AG09309 (cell line): ENCODE results near the gene ZNF365.
"Not testable (repeated sequence)": the region's sequence is repeated elsewhere in the genome, so short reads cannot be mapped to it uniquely, and the experiment has no call there.

Source experiments
- DNase-seq: peaks from one replicate; pipeline ENCODE4 v3.0.0-alpha.2; 2010; ENCODE audit warnings: low read depth
- H3K4me3 ChIP-seq: 2 replicates; pipeline ENCODE4 v1.5.1; 2011; ENCODE audit warnings: mild to moderate bottlenecking, low read depth, low read length, moderate library complexity; ENCODE audit not compliant: control insufficient read depth
- TF ChIP-seq, protein P1 (sequence below): IDR thresholded peaks from 2 replicates; pipeline ENCODE4 v1.5.1; 2011; ENCODE audit warnings: mild to moderate bottlenecking, low read depth, low read length, inconsistent platforms; ENCODE audit not compliant: insufficient read depth, control insufficient read depth; ENCODE audit errors: missing control alignments

Gene ZNF365

DNA sequence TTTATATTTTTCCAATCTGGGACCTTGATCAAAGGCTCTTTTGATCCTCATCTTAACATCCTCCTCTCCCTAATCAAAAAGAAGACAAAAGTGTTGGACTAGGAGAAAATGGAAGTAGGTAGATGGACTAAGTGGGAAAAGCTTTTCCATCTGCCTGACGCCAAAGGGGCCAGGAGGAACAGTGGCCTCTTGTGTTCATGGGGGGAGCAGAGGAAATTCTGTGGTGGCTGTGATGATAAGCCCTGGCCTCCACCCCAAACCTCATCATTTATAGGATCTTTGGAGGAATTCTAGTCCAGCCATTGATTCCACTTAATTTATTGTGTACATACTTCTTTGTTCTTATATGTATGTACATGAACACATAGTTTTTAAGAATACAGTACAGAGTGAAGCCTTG, 21.7 kb downstream of the ZNF365 start:
- no peak for DNase-seq
- TF ChIP-seq, protein P1, sequence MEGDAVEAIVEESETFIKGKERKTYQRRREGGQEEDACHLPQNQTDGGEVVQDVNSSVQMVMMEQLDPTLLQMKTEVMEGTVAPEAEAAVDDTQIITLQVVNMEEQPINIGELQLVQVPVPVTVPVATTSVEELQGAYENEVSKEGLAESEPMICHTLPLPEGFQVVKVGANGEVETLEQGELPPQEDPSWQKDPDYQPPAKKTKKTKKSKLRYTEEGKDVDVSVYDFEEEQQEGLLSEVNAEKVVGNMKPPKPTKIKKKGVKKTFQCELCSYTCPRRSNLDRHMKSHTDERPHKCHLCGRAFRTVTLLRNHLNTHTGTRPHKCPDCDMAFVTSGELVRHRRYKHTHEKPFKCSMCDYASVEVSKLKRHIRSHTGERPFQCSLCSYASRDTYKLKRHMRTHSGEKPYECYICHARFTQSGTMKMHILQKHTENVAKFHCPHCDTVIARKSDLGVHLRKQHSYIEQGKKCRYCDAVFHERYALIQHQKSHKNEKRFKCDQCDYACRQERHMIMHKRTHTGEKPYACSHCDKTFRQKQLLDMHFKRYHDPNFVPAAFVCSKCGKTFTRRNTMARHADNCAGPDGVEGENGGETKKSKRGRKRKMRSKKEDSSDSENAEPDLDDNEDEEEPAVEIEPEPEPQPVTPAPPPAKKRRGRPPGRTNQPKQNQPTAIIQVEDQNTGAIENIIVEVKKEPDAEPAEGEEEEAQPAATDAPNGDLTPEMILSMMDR, result no peak

DNA sequence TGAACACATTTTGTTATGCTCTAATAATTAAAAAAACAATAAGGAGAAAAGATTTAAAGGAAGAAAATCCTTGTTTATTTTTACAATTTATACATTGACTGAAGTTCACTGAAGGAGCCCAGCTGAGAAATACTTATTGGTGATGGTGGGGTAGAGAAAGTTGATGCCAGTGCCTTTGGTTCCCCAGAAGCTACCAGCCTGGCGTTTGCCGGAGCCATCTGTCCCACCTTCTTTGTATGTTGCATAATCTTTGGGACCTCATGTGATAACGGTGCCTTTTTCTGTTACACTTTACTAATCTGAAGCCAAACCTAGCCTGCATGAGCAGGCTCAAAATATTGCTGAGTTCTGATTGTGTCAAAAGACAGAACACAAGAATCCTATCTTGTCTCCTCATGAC, 22.7 kb downstream of the ZNF365 start:
- H3K4me3 ChIP-seq, result no peak overlapping the region
- DNase-seq, result no peak
- TF ChIP-seq, protein P1, result no peak

More for the DNA sequence above, 21.7 kb downstream of the ZNF365 start:
- H3K4me3 ChIP-seq, result no peak overlapping the region

DNA sequence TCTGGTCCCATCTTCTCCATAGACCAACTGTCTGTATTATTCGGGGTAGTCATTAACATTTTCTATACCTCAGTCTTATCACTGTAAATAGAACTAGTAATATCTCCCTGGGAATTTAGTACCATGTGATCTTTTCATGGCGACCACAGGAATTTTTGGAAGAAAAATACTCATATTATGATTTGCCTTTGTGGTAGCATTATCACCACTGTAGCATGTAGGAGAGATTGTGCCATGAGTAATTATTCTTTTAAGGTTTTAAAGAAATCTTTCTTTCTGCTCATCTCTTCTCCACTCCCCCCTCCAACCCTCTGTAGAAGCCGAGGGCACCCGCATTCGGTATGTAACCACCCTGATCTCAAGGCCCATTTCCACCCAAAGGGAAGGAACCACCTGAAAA, 25.0 kb downstream of the ZNF365 start:
- DNase-seq, result no peak
- TF ChIP-seq, protein P1, result no peak
- no peak overlapping the region for H3K4me3 ChIP-seq

DNA sequence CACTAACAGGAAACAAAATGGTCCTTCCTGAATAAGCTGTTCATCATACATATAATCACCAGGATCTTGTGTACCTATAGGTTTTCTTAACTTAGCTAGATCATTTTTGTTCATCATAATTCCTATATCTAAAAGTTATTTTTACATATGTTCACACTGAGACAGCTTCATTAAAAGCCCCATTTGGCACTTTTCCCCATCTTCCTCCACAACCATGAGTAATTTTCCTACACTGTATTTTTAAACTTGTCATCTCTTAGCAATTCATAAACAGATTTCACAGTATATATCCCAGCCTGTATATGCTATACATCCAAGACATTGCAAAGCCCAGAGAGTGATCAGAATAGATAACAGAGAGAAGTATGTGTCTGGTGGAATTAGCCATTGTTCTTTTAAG, 28.3 kb downstream of the ZNF365 start:
- TF ChIP-seq, protein P1, result no peak
- no peak for DNase-seq
- H3K4me3 ChIP-seq, result no peak overlapping the region

DNA sequence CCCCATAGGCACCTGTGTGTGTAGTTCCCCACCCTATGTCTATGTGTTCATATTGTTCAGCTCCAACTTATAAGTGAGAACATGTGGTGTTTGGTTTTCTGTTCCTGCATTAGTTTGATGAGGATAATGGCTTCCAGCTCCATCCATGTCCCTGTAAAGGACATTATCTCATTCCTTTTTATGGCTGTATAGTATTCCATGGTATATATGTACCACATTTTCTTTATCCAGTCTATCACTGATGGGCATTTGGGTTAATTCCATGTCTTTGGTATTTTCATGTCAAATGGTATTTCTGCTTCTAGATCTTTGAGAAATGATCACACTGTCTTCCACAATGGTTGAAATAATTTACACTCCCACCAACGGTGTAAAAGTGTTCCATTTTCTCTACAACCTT, 36.4 kb downstream of the ZNF365 start:
- DNase-seq, result not testable (repeated sequence)

DNA sequence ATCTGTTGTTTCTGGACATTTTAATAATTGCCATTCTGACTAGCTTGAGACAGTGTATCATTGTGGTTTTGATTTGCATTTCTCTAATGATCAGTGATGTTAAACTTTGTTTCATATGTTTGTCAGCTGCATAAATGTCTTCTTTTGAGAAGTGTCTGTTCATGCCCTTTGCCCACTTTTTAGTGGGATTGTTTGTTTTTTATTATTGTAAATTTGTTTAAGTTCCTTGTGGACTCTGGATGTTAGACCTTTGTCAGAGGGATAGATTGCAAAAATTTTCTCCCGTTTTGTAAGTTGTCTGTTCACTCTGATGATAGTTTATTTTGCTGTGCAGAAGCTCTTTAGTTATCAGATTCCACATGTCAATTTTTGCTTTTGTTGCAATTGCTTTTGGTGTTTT, 36.8 kb downstream of the ZNF365 start:
- not testable (repeated sequence) for H3K4me3 ChIP-seq

More for the DNA sequence above, 36.4 kb downstream of the ZNF365 start:
- not testable (repeated sequence) for H3K4me3 ChIP-seq

DNA sequence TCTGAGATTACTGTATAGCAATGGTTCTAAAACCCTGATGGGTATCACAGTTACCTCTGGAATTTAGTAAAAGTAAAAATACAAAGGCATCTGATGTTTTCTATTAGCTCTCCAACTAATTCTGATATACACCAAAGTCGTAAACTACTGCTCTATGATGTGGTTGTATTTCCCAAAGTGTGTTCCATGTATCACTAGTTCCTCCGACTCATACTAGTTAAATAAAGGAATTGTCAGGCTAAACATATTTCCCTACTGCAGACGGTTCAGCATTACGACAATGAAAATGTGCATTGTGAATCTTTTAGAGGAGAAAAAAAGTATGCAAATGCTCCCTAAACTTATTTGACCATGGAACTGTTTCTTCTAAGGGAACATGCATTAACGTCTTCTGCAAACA, 38.9 kb downstream of the ZNF365 start:
- no peak for DNase-seq
- TF ChIP-seq, protein P1, result no peak
- H3K4me3 ChIP-seq, result no peak overlapping the region

More for the DNA sequence above, 36.8 kb downstream of the ZNF365 start:
- DNase-seq, result not testable (repeated sequence)

DNA sequence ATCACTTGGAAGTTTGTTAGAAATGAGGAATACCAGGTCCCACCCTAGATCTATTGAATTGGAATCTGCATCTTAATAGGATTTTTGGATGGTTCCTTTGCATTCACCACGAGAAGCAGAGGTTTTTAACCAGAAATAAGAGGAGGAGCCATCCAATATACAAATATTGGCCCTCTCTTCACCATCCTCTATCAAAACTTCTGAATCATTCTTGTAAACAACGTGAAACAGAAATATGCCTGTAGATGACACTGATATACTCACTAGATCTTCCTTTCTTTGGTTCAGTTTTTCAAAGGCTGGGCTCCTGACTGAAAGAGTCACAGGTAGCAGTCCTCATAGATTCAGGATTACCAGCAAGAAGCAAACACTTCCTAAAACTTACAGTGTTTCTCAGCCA, 39.5 kb downstream of the ZNF365 start:
- TF ChIP-seq, protein P1, result no peak
- no peak for DNase-seq
- H3K4me3 ChIP-seq, result no peak overlapping the region
